NCI-H1105 (cell line): ENCODE data around the gene XG.
"Not testable (repeated sequence)": the region's sequence is repeated elsewhere in the genome, so short reads cannot be mapped to it uniquely, and the experiment has no call there.

ENCODE experiments used
- DNase-seq: peaks from one replicate; lab custom pipeline; 2025; lab: John Stamatoyannopoulos, UW

The XG gene, protein sequence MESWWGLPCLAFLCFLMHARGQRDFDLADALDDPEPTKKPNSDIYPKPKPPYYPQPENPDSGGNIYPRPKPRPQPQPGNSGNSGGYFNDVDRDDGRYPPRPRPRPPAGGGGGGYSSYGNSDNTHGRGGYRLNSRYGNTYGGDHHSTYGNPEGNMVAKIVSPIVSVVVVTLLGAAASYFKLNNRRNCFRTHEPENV

DNA sequence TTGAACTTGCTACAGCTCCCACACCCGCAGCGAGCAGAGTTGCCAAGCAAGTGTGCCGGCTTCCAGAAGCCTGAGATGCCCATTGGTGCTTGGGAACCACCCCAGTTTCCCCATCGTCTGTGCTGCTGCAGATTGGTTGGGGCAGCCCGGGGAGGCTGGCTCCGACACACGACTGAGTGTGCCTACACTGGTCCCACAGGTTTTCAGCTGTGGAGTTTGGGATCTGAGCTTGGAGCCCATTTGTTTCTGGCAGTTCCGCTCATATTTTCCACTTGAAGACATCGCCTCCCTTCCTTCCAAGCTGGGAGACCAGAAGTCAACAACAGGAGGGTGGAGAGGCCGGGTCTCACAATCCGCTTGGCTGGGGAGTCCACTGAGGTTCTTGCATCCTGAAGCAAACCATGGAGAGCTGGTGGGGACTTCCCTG, at the start of gene XG:
Gene XG, plus strand, starts transcription at position 167 of the 427 bp plus-strand sequence. Its CDS starts 235 bp downstream, at position 402.
- DNase-seq = not testable (repeated sequence)

GRCh38 chrX:2703991-2704369, 47.9 kb upstream of the XG start:
- no peak for DNase-seq

- DNase-seq = no peak
Measured at GRCh38 chrX:2705046-2705832, 46.6 kb upstream of the XG start.

DNA sequence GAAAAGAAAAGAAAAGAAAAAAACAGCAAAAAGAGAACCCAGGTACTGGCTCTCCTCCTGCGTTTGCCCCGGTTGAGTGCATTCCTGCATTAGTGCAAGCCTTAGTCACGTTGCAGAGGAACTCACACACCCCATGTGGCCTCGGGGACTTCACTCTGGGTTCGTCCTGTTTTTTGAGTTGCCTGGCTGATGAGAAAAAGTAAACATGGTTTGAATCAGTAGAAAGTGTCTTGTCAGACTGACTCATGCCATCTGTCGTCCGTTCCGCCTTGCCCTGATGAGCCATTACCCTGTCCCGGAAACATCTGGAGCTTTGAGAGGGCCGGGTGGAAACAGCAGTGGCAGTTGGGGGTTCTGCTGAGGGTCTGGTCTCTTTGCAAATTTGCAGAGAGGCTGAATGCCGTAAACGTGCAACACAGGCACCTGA, 44.5 kb upstream of the XG start:
- no peak for DNase-seq

- no peak for DNase-seq
Measured at GRCh38 chrX:2708021-2708420, 43.8 kb upstream of the XG start.

DNA sequence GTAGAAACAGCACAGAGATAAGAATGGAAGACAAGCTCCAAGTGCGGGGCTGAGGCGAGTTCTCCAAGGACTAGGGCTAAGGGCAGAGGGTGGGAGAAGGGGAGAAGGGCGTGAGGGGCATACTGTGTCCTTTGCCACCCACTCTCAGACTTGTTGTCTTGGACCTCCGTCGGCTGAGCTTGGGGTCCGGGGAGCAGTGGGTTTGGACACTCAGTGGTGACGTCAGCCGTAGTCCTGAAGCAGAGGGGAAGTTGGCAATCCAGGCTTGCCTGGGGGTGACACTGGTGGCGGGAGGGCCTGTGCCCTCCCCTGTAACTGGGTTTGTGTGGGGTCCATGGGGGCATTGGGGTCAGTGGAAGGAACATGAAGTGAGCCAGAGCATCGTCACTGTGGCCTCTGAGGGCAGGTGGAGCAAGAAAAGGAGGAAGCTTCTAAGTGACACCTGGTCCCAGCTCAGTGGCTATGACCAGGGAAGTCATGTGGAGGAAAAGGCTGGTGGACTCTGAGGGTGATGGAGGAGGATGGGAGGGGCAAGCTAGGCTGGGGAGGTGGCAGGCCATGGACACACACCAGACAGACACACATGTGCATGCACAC, 43.1 kb upstream of the XG start:
- no peak for DNase-seq

- DNase-seq = no peak
Measured at GRCh38 chrX:2709556-2709955, 42.3 kb upstream of the XG start.

DNA sequence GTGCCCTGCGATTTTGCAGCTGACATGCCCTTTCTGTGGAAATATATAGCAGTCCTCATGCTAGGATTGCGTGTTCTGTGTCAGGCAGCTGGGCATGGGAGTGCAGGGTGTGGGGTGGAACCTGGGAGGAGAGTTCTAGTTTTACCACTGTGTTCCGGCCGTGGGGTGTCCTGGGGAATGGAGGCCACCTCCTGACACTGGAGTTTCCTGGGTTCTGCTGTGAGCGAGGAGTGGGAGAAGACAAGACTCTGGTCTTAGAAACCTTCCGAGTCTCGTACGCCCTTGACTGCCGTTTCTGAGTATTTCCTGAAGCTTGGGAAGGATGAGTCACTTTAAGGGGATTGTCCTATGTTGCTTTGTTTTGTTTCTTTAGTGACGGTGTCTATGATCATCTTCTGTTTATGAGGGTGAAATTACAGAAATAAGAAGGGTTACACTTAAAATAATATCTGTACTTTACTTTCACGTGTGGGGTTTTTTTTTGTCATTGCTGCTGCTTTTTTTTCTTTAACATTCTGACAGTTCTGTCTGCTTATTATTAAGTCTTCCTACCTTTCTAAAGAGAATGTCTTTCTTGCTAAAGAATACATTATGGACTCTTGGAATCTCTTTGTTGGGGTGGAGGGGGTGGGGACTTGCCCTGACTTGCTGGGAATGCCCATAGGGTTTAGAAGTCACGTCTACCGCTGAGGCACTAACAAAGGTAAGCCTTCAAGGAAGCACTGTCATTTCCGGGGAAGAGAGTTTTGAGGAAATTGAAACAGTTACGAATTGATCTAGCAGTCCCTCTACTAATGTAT, 41.6 kb upstream of the XG start:
- no peak for DNase-seq

DNA sequence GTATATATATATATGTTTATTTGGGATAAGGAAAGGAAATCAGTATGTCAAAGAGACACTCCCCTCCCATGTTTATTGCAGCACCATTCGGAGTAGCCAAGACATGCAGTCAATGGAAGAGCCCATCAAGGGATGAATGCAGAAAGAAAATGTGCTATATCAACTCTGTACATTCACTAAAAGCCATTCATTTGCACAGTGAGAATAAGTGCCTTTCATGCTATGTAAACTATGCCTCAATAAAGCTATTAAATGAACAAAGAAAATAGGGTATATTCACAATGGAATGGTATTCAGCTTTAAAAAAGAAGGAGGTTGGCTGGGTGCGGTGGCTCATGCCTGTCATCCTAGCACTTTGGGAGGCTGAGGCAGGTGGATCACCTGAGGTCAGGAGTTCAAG, 40.4 kb upstream of the XG start:
- DNase-seq = no peak

DNA sequence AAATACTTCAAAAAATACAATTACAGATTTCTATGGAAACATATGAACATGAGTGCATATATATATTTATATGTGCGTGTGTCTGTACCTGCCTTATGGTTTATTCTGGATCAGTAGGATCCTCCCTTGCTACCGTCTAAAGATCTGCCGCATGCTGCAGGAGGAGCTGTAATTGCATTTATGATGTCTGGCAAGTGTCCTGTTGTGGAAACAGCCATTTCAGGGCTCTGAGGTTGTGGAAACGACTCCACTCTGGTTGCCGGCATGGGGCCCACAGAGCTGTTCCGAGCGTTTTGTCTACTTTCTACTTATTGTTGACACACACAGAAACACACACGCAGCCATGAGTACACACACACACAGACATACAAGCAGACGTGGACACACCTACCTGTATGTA, 39.4 kb upstream of the XG start:
- DNase-seq = no peak

DNA sequence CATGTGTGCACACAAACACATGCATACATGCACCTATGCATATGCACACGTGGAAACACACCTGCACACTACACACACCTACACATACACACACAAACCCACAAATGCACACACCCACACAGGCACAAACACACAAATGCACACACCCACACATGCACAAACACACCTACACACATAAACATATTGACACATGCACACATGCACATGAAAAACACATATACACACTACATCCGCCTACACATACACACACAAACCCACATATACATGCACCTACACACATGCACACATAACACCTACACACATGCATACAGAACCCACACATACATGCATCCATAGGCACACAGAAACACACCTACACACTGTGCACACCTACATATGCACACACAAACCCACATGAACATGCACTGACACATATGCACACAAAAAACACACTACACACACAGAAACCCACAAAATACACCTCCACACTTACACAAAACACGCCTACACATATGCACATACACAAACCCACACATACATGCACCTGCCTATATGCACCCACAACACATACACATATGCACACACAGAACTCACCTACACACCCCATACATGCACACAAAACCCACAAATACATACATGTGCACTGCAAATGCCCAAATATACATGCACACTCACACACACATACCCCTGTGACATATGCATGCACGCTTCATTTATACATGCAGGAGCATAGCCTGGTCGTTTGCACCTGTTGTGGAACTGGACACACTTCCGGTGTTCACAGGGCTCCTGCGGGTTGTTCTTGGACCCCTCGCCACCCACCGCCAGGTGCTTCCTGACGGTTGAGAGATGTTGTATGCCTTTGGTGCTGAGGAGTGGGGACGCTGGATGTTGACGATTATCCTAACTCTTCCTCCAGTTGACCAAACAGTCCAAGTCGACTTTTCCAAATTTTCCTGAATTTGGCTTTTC, 38.7 kb upstream of the XG start:
- DNase-seq = no peak

GRCh38 chrX:2714551-2714950, 37.3 kb upstream of the XG start:
- no peak for DNase-seq

DNA sequence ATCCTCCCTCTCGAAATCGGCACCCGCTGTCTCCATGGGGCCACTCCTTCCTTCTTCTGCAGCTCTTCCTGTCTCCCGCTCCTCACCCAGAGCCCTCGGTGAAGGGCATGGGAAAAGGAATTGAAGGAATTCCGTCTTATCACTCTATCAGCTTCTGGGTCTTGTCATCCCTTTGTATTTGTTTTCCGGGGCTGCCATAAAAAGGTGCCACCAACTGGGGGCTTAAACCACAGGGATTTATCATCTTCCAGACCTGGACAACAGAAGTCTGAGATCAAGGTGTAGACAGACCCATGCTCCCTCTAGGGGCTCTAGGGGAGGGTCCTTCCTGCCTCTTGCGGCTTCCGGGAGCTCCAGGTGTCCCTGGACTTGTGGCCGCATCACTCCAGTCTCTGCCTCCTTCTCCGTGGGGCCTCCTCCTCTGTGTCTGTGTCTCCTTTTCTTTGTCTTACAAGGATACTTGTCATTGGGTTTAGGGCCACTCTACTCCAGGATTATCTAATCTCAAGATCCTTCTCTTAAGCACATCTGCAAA, 36.7 kb upstream of the XG start:
- no peak for DNase-seq

DNA sequence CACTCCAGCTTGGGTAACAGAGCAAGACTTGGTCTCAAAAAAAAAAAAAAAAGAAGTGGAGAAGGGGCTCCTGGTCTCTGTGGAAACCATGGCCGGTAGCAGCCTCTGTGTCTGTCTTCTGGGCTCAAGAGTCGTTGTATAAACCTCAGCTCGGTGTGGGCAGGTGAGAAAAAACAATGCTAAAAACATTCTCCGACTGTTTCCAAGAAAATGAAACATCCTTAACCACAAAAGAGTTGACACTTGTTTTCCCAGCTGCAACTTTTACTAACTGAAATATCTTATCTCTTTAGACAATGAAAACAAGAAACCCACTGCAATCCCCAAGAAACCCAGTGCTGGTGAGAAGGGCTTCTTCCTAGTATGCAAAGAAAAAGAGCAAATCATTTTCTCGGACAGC, 34.5 kb upstream of the XG start:
- DNase-seq = no peak

DNA sequence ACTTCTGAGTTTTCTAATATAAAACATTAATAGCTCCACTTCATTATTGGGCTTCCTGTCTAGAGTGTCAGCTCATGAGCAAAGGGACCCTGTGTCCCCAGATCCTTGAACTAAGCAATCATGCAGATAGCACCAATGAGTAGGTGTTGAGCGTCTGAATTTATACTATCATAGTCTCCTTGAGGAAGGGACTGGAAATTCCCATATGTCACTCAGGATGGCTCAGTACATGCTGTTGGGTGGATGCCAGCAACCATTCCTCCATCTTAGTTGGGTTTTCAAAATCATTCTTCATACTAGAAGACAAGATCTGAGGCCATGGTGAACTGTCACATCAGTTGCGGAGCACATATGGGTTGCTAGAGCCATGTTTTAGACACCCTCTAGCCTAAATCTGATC, 33.0 kb upstream of the XG start:
- DNase-seq = no peak

GRCh38 chrX:2719774-2720447, 31.9 kb upstream of the XG start:
- DNase-seq = no peak

GRCh38 chrX:2723286-2723879, 28.5 kb upstream of the XG start:
- DNase-seq = no peak

GRCh38 chrX:2727264-2727663, 24.6 kb upstream of the XG start:
- DNase-seq = not testable (repeated sequence)

DNA sequence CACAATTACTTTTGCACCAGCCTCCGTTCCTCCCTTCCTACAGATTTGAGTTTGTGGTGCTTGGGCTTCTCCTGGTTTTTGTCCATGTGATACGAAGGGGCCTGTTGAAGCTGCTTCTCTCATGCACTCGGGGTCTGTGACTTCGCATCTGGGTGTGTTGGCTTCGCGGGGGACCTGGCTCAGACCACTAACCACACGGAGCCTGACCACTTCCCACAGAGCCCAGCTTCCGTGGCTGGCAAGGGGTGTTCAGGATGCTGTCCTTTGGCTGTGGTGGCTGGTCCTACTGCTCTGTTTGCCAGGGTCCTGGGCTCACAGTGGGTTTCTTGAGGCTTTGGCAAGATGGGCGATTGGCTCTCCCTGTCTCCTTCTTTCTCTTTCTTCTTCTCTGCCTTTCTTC, 19.8 kb upstream of the XG start:
- DNase-seq = no peak

- no peak for DNase-seq
Measured at GRCh38 chrX:2732649-2733048, 19.2 kb upstream of the XG start.
